ENCODE results near the gene PLSCR3.

DNA sequence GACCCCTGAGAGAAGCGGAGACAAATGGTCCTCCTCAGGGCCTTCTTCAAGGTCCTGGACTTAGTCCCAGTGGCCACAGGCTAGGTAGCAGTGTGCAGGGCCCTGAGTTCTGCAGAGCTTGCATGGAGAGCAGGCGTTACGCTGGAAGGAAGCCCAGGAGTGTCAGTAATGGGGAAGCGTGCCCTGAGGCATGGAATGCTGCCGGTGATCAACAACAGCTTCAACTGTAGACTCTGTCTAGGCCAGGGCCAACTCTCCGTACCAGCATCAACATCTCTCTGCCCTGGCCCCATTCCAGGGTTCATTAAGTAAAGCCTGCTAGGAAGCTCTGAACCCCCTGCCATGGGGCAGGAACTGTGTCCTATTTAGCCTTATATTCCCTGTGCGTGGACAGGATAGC lies 14.0 kb downstream of the PLSCR3 start:
- TF ChIP-seq CTCF (conservative IDR thresholded peaks at IDR 0.05): no peak
- TF ChIP-seq ZFX (IDR thresholded peaks at IDR 0.05): no peak
